Measurements from ENCODE around the gene ANKMY1. TPM values are rescaled to one million over a fixed set of nuclear protein-coding genes. Genes with fewer than 3 reads are reported as not detected.

ANKMY1 gene
- total RNA-seq, 4 donors from 2014 or later = 8.2 to 23.8 (median 17.1) TPM

DNA sequence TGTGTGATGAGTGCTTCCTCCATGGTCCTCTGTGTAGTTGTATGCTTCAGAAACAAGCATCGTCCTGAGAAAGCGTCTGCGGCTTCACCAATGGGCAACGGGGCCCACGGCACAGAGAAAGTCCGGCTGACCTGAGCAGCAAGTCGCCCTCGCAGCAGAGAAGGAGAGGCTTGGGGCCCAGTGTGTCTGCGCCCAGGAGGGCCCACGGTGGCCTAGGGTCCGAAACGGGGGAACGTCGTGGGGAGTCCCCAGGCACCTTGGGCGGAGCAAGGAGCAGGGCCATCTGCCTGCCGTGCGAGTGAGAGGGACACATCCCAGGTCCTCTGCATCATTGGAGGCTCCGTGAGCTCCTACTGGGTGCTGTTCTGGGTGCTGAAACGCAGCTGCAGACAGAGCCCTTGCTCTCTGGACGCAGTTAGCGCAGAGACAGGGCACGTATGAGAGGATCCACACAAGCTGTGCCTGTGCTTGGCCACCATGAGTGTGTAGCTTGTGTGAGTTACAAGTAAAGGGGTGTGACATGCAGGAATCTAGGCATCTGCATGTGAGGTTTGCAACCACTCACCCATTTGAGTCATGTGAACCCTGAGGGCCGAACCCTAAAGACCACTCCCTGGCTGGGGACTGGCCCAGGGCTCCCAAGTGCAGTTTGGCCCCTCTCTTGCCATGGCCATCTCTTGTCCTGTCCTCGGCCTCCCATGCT lies 111.7 kb downstream of the ANKMY1 start:
- peaks cover 42 to 92% (median 67%) of the 10 kb centered on the region in 3 donors for H3K4me1 ChIP-seq
- 73% methylated on average over 16 of the region's 24 CpGs; no CpG with 5 or more reads in 1 of the 2 donors for WGBS, 2 donors

DNA sequence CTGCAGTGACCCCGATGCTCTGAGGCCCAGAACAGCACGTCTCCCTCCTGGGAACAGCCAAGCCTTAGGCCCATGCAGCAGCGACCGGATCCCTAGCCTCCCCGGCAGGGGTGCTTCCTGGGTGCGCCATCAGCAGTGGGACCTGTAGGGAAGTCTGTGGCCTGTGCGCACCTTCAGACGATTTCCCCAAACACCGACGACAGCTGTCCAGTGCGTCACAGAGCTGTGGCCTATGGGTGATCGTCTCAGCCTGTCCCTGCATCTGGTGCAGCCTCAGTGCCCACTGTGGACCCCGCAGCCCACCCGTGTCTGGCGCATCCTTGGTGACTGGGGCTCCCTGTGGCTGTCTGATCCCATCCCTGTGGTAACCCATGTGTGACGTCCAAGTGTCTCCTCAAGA lies 113.3 kb downstream of the ANKMY1 start:
- intact Hi-C loops (cut with DNase I) = no loop called here
- TF ChIP-seq, protein P1, sequence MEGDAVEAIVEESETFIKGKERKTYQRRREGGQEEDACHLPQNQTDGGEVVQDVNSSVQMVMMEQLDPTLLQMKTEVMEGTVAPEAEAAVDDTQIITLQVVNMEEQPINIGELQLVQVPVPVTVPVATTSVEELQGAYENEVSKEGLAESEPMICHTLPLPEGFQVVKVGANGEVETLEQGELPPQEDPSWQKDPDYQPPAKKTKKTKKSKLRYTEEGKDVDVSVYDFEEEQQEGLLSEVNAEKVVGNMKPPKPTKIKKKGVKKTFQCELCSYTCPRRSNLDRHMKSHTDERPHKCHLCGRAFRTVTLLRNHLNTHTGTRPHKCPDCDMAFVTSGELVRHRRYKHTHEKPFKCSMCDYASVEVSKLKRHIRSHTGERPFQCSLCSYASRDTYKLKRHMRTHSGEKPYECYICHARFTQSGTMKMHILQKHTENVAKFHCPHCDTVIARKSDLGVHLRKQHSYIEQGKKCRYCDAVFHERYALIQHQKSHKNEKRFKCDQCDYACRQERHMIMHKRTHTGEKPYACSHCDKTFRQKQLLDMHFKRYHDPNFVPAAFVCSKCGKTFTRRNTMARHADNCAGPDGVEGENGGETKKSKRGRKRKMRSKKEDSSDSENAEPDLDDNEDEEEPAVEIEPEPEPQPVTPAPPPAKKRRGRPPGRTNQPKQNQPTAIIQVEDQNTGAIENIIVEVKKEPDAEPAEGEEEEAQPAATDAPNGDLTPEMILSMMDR (IDR thresholded peaks at IDR 0.05) = no peak
- TF ChIP-seq POLR2A (IDR thresholded peaks at IDR 0.05) = no peak
- Histone ChIP-seq H3K4me3 (no peak overlapping the region), H3K4me1 (peaks cover 42 to 92% (median 66%) of the 10 kb centered on the region in 3 donors), H3K36me3 (peaks cover 0 to 28% (median 0%) of the 10 kb centered on the region in 3 donors), H3K27me3 (no peaks in the 10 kb centered on the region), H3K9me3 (no peaks in the 10 kb centered on the region), H3K27ac (peak overlapping the region in 3 of 4 donors; percentile 84 to 90 (median 86))
- no peak for DNase-seq
- WGBS, 2 donors = 80 to 83% methylated on average over 1 to 8 of the region's 16 CpGs

More for the DNA sequence above, 111.7 kb downstream of the ANKMY1 start:
- TF ChIP-seq, protein P1 (IDR thresholded peaks at IDR 0.05) = no peak
- TF ChIP-seq POLR2A (IDR thresholded peaks at IDR 0.05) = no peak
- intact Hi-C loops (cut with DNase I) = no loop called here
- H3K9me3 ChIP-seq = no peaks in the 10 kb centered on the region
- no peak overlapping the region for H3K27ac ChIP-seq
- DNase-seq = no peak
- H3K4me3 ChIP-seq = no peak overlapping the region
- peaks cover 0 to 21% (median 0%) of the 10 kb centered on the region in 3 donors for H3K36me3 ChIP-seq
- peaks cover 0 to 13% (median 0%) of the 10 kb centered on the region in 4 donors for H3K27me3 ChIP-seq

DNA sequence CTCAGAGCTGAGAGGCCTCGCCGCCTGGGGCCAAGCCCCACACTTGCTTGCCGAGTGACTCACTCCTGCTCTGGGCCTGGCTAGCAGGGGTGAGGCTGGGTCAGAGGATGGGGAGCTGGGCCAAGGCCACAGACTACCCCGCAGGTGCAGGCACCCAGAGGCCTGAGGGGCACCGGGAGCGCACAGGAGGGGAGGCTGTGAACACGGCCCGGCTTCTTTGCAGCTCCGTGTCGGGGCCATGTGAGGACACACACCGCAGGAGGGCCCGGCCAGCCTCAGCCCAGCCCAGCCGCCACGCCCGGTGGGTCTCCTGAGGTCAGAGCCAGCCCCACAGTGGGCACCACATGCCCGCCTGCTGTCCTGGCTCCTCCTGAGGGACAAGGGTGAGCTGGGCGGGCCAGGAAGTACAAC lies 113.9 kb downstream of the ANKMY1 start:
- Histone ChIP-seq H3K9me3 (no peaks in the 10 kb centered on the region), H3K4me1 (peaks cover 48 to 92% (median 69%) of the 10 kb centered on the region in 3 donors), H3K4me3 (no peak overlapping the region), H3K36me3 (peaks cover 0 to 28% (median 0%) of the 10 kb centered on the region in 3 donors), H3K27me3 (peaks cover 0 to 1% (median 0%) of the 10 kb centered on the region in 4 donors), H3K27ac (peak overlapping the region; percentile 49 to 90 (median 85))
- no peak for TF ChIP-seq POLR2A (IDR thresholded peaks at IDR 0.05)
- TF ChIP-seq, protein P1 (IDR thresholded peaks at IDR 0.05) = no peak
- DNase-seq = no peak
- intact Hi-C loops (cut with DNase I) = no loop called here
- WGBS, 2 donors = 27% methylated on average over 8 of the region's 17 CpGs; no CpG with 5 or more reads in 1 of the 2 donors

DNA sequence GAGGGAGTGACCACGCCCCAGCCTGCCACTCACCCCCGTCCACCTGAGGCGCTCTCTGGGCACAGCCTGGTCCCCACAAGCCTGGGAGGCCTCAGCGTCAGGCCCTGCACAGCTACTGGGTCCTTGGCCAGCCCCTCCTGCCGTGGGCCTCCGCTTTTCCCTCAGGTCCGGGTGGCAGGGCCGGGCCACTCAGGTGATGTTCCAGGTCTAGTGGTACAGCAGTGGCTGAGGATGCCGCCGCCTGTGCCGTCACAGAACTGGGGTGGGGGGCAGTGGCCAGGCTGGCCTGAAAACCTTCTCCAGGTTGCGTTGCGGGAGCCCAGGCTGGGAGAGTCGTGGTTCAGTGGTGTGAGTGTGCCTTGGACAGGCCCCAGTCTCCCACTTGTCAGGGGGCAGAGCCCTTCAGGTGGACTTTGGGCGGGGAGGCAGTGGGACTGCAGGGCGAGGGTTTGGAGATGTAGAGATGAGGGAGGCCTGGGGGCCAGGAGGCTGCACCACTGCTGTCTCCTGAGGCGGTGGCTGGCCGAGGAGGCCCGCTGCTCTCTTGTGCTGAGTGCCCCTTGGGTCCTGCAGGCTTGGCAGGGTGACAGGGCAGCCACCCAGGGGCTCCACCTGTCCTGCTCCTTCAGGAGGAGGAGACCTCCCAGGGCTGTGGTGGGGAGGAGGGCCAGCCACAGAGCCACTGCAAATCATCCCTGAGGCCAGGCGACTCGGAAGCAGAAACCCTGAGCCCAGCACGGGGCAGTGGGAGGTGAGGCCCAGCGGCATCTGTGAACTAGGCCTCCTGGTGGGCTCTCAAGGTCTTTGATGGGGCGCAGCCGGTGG lies 114.7 kb downstream of the ANKMY1 start:
- DNase-seq = no peak
- TF ChIP-seq, protein P1 (IDR thresholded peaks at IDR 0.05) = no peak
- TF ChIP-seq POLR2A (IDR thresholded peaks at IDR 0.05) = no peak
- H3K36me3 ChIP-seq = peaks cover 0 to 28% (median 0%) of the 10 kb centered on the region in 3 donors
- H3K27me3 ChIP-seq = peaks cover 0 to 9% (median 0%) of the 10 kb centered on the region in 4 donors
- H3K27ac ChIP-seq = peak overlapping the region in 3 of 4 donors; percentile 84 to 90 (median 86)
- peaks cover 54 to 92% (median 69%) of the 10 kb centered on the region in 3 donors for H3K4me1 ChIP-seq
- intact Hi-C loops (cut with DNase I) = no loop called here
- WGBS, 2 donors = 40 to 80% methylated on average over 1 to 2 of the region's 25 CpGs
- H3K9me3 ChIP-seq = no peaks in the 10 kb centered on the region
- H3K4me3 ChIP-seq = no peak overlapping the region
